HEK293 (cell line): ENCODE data around the gene HSD17B14.

Source experiments
- EGR2 ChIP-seq: fragments of 450-650 bp; formaldehyde crosslinking; IDR thresholded peaks from 2 replicates; pipeline ENCODE4 v1.5.1; 2016; ENCODE audit warnings: low read depth, missing biosample characterization, missing genetic modification characterization
- GLIS2 ChIP-seq: fragments of 450-650 bp; formaldehyde crosslinking; IDR thresholded peaks from 2 replicates; pipeline ENCODE4 v1.5.1; 2016; ENCODE audit warnings: missing biosample characterization, missing genetic modification characterization
- HOXD13 ChIP-seq: sonication (generic); formaldehyde crosslinking; IDR thresholded peaks from 2 replicates; pipeline ENCODE4 v1.8.0; 2022; ENCODE audit warnings: missing genetic modification reagents, borderline replicate concordance
- KLF9 ChIP-seq: fragments of 450-650 bp; formaldehyde crosslinking; IDR thresholded peaks from 2 replicates; pipeline ENCODE4 v1.5.1; 2016; ENCODE audit warnings: missing biosample characterization, missing genetic modification characterization, low read depth
- PATZ1 ChIP-seq: fragments of 450-650 bp; formaldehyde crosslinking; IDR thresholded peaks from 2 replicates; pipeline ENCODE4 v1.5.1; 2016; ENCODE audit warnings: missing biosample characterization, missing genetic modification characterization
- PRDM1 ChIP-seq: fragments of 450-650 bp; formaldehyde crosslinking; IDR thresholded peaks from 2 replicates; pipeline ENCODE4; 2016; ENCODE audit warnings: missing biosample characterization, missing genetic modification characterization
- PRDM10 ChIP-seq: fragments of 450-650 bp; formaldehyde crosslinking; IDR thresholded peaks from 2 replicates; pipeline ENCODE4 v1.5.1; 2016; ENCODE audit warnings: missing biosample characterization, missing genetic modification characterization
- SETDB1 ChIP-seq: IDR thresholded peaks from one replicate; pipeline ENCODE4 v1.6.1; 2017; ENCODE audit warnings: mild to moderate bottlenecking, low read length, moderate library complexity, mixed read lengths; ENCODE audit not compliant: insufficient read length
- SP2 ChIP-seq: fragments of 450-650 bp; formaldehyde crosslinking; IDR thresholded peaks from 2 replicates; pipeline ENCODE4 v1.5.1; 2016; ENCODE audit warnings: missing biosample characterization, missing genetic modification characterization
- TSHZ1 ChIP-seq: fragments of 450-650 bp; formaldehyde crosslinking; IDR thresholded peaks from 2 replicates; pipeline ENCODE4 v1.5.1; 2016; ENCODE audit warnings: missing biosample characterization, missing genetic modification characterization, borderline replicate concordance
- ZFHX2 ChIP-seq: fragments of 450-650 bp; formaldehyde crosslinking; conservative IDR thresholded peaks from 2 replicates; pipeline ENCODE4 v1.5.1; 2016; ENCODE audit warnings: missing biosample characterization, missing genetic modification characterization
- ZNF157 ChIP-seq: fragments of 450-650 bp; formaldehyde crosslinking; IDR thresholded peaks from 2 replicates; pipeline ENCODE4 v1.5.1; 2016; ENCODE audit warnings: missing biosample characterization, missing genetic modification characterization
- ZNF169 ChIP-seq: fragments of 450-650 bp; formaldehyde crosslinking; IDR thresholded peaks from 2 replicates; pipeline ENCODE4 v1.5.1; 2016; ENCODE audit warnings: missing biosample characterization, missing genetic modification characterization
- ZNF202 ChIP-seq: fragments of 450-650 bp; formaldehyde crosslinking; IDR thresholded peaks from 2 replicates; pipeline ENCODE4 v1.5.1; 2016; ENCODE audit warnings: missing biosample characterization, missing genetic modification characterization, borderline replicate concordance
- ZNF324 ChIP-seq: fragments of 450-650 bp; formaldehyde crosslinking; IDR thresholded peaks from 2 replicates; pipeline ENCODE4 v1.5.1; 2016; ENCODE audit warnings: missing biosample characterization, missing genetic modification characterization
- ZNF404 ChIP-seq: fragments of 450-650 bp; formaldehyde crosslinking; IDR thresholded peaks from 2 replicates; pipeline ENCODE4 v1.5.1; 2017; ENCODE audit warnings: missing biosample characterization, missing genetic modification characterization
- ZNF513 ChIP-seq: fragments of 450-650 bp; IDR thresholded peaks from 2 replicates; pipeline ENCODE4 v1.5.1; 2018; ENCODE audit warnings: missing biosample characterization, missing genetic modification characterization
- ZNF521 ChIP-seq: fragments of 450-650 bp; formaldehyde crosslinking; IDR thresholded peaks from 2 replicates; pipeline ENCODE4 v1.5.1; 2017; ENCODE audit warnings: missing biosample characterization, mild to moderate bottlenecking, missing genetic modification characterization
- ZNF623 ChIP-seq: fragments of 450-650 bp; formaldehyde crosslinking; IDR thresholded peaks from 2 replicates; pipeline ENCODE4 v1.5.1; 2016; ENCODE audit warnings: missing biosample characterization, missing genetic modification characterization
- ZNF639 ChIP-seq: fragments of 450-650 bp; formaldehyde crosslinking; IDR thresholded peaks from 2 replicates; pipeline ENCODE4 v1.5.1; 2016; ENCODE audit warnings: missing biosample characterization, missing genetic modification characterization
- ZNF660 ChIP-seq: fragments of 450-650 bp; IDR thresholded peaks from 2 replicates; pipeline ENCODE4 v1.5.1; 2018; ENCODE audit warnings: missing biosample characterization, mild to moderate bottlenecking, missing genetic modification characterization
- ZNF670 ChIP-seq: fragments of 450-650 bp; formaldehyde crosslinking; IDR thresholded peaks from 2 replicates; pipeline ENCODE4 v1.5.1; 2016; ENCODE audit warnings: missing biosample characterization, missing genetic modification characterization, low read depth
- ZNF76 ChIP-seq: fragments of 450-650 bp; formaldehyde crosslinking; IDR thresholded peaks from 2 replicates; pipeline ENCODE4; 2016; ENCODE audit warnings: low read depth, missing biosample characterization, missing genetic modification characterization, borderline replicate concordance
- ZNF791 ChIP-seq: fragments of 450-650 bp; formaldehyde crosslinking; IDR thresholded peaks from 2 replicates; pipeline ENCODE4 v1.5.1; 2016; ENCODE audit warnings: missing biosample characterization, missing genetic modification characterization
- ZSCAN16 ChIP-seq: fragments of 450-650 bp; formaldehyde crosslinking; IDR thresholded peaks from 2 replicates; pipeline ENCODE4 v1.5.1; 2016; ENCODE audit warnings: missing biosample characterization, missing genetic modification characterization
- ZSCAN4 ChIP-seq: fragments of 450-650 bp; formaldehyde crosslinking; IDR thresholded peaks from 2 replicates; pipeline ENCODE4 v1.5.1; 2017; ENCODE audit warnings: missing biosample characterization, missing genetic modification characterization

Gene HSD17B14

GRCh38 chr19:48837051-48837524, 797 bp upstream of the HSD17B14 start (continued):
- TF ChIP-seq ZNF623 (no peak), SETDB1 (no peak), ZNF639 (tag by site-specific recombination) (no peak), KLF9 (tag by site-specific recombination) (peak; percentile 66), HOXD13 (CRISPR knock-in tag) (no peak), PRDM1 (no peak), ZSCAN4 (no peak), ZNF169 (tag by site-specific recombination) (no peak), PRDM10 (tag by site-specific recombination) (no peak), ZNF670 (no peak), ZNF521 (no peak), GLIS2 (tag by site-specific recombination) (peak; percentile 91), ZNF660 (no peak), ZSCAN16 (tag by site-specific recombination) (no peak), ZNF202 (tag by site-specific recombination) (no peak), PATZ1 (peak; percentile 49; the same call in 1 of the 2 replicates), TSHZ1 (tag by site-specific recombination) (no peak), ZNF404 (tag by site-specific recombination) (no peak), SP2 (tag by site-specific recombination) (peak; percentile 69), ZFHX2 (peak; percentile 67), ZNF791 (tag by site-specific recombination) (no peak), ZNF324 (tag by site-specific recombination) (no peak), ZNF157 (tag by site-specific recombination) (no peak), EGR2 (tag by site-specific recombination) (0 out of 2 replicates have a peak, but pooled peaks have one; percentile 39), ZNF76 (peak; percentile 44; the same call in 1 of the 2 replicates), ZNF513 (no peak)
